ENCODE data around the gene ABI3BP. TPM values are rescaled to one million over a fixed set of nuclear protein-coding genes. Genes with fewer than 3 reads are reported as not detected.

The ABI3BP gene
- total RNA-seq, 1 donor from 2014 or later: 207 TPM

- DNase-seq (no peak), ATAC-seq (no peak)
- Histone ChIP-seq H3K9me3 (no peaks in the 10 kb centered on the region), H3K36me3 (peaks cover 5% of the 10 kb centered on the region), H3K4me3 (no peak overlapping the region), H3K27me3 (no peaks in the 10 kb centered on the region), H3K4me1 (no peaks in the 10 kb centered on the region), H3K27ac (no peak overlapping the region)
- TF ChIP-seq, protein P1, sequence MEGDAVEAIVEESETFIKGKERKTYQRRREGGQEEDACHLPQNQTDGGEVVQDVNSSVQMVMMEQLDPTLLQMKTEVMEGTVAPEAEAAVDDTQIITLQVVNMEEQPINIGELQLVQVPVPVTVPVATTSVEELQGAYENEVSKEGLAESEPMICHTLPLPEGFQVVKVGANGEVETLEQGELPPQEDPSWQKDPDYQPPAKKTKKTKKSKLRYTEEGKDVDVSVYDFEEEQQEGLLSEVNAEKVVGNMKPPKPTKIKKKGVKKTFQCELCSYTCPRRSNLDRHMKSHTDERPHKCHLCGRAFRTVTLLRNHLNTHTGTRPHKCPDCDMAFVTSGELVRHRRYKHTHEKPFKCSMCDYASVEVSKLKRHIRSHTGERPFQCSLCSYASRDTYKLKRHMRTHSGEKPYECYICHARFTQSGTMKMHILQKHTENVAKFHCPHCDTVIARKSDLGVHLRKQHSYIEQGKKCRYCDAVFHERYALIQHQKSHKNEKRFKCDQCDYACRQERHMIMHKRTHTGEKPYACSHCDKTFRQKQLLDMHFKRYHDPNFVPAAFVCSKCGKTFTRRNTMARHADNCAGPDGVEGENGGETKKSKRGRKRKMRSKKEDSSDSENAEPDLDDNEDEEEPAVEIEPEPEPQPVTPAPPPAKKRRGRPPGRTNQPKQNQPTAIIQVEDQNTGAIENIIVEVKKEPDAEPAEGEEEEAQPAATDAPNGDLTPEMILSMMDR (IDR thresholded peaks at IDR 0.05): no peak
- intact Hi-C loops (cut with DNase I): no loop called here
Observed at GRCh38 chr3:100759159-100759558, 234.1 kb downstream of the ABI3BP start.

GRCh38 chr3:100756441-100756840, 236.8 kb downstream of the ABI3BP start:
- Histone ChIP-seq H3K27ac (no peak overlapping the region), H3K4me1 (no peaks in the 10 kb centered on the region), H3K27me3 (no peaks in the 10 kb centered on the region), H3K9me3 (no peaks in the 10 kb centered on the region), H3K36me3 (peaks cover 29% of the 10 kb centered on the region), H3K4me3 (no peak overlapping the region)
- DNase-seq (no peak), ATAC-seq (no peak)
- intact Hi-C loops (cut with DNase I): no loop called here
- TF ChIP-seq, protein P1 (IDR thresholded peaks at IDR 0.05): no peak

DNA sequence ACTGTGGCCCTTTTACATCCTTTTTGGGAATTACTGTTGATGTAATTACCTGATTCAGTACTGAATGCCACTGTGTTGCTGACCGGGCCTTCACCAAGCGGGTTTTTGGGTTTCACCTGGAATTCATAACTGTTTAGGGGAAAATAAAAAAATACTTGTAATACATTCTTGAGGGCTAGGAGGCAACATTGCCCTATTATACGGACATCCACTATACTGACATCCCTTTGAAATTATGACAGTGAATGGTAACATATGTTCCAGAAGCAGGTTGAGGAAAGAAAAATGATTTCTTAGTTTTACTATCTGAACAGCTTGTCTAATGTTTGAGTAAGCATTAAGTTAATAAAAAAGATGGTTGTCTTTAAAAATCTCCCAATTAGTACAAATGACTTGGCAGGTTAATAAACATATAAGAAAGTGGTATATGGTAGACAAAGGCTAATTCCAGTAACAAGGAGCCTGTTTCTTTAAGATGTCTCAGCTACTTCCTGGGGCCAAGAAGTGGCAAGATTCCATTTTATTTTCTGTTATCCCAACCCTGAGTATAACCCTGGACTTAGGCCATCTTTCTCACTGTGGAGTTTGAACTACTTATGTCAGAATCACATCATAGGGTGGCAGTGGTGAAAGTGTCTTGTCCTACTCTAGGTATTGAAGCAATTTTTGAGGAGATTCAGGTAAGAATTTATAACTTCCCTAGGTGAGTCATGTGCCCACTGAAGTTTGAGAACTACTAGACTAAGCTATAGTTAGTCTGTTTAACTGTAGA, 238.5 kb downstream of the ABI3BP start:
- Histone ChIP-seq H3K36me3 (peaks cover 45% of the 10 kb centered on the region), H3K27me3 (no peaks in the 10 kb centered on the region), H3K4me1 (no peaks in the 10 kb centered on the region), H3K27ac (no peak overlapping the region), H3K9me3 (no peaks in the 10 kb centered on the region), H3K4me3 (no peak overlapping the region)
- DNase-seq (no peak), ATAC-seq (no peak)
- intact Hi-C loops (cut with DNase I): no loop called here
- TF ChIP-seq, protein P1 (IDR thresholded peaks at IDR 0.05): no peak

DNA sequence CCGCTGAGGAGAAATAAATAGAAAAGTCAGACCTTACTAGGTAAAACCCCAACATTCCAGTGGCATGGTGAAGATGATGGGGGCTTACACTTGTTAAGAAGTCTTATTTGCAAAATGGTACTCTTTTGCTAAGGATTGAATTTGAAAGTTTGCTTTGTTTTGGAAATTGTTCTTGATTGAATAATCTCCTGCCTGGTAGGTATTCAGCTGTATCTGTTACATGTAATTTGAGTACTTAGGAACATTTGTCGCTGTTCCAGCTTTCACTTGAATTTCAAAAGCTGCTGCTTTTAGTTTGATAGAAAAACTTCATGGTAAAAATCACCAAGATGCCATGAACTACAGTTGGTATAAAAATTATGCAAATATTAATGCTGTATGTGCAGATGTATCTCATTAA, 239.4 kb downstream of the ABI3BP start:
- no peaks in the 10 kb centered on the region for H3K9me3 ChIP-seq
- no peak overlapping the region for H3K4me3 ChIP-seq
- ATAC-seq (no peak), DNase-seq (no peak)
- peaks cover 54% of the 10 kb centered on the region for H3K36me3 ChIP-seq
- TF ChIP-seq, protein P1 (IDR thresholded peaks at IDR 0.05): no peak
- no peaks in the 10 kb centered on the region for H3K27me3 ChIP-seq
- H3K4me1 ChIP-seq: no peaks in the 10 kb centered on the region
- no peak overlapping the region for H3K27ac ChIP-seq
- intact Hi-C loops (cut with DNase I): no loop called here

- H3K4me1 ChIP-seq: no peaks in the 10 kb centered on the region
- H3K4me3 ChIP-seq: no peak overlapping the region
- intact Hi-C loops (cut with DNase I): no loop called here
- no peak overlapping the region for H3K27ac ChIP-seq
- peaks cover 95% of the 10 kb centered on the region for H3K36me3 ChIP-seq
- H3K9me3 ChIP-seq: no peaks in the 10 kb centered on the region
- TF ChIP-seq, protein P1 (IDR thresholded peaks at IDR 0.05): no peak
- no peak for DNase-seq
- H3K27me3 ChIP-seq: no peaks in the 10 kb centered on the region
- no peak for ATAC-seq
Observed at GRCh38 chr3:100748967-100749366, 244.3 kb downstream of the ABI3BP start.

Data from upper lobe of right lung (tissue), 1 donor.